ENCODE measurements around the gene ITIH4. TPM values are rescaled to one million over a fixed set of nuclear protein-coding genes. Genes with fewer than 3 reads are reported as not detected.

ITIH4 gene
- total and polyA plus RNA-seq, 5 donors = 3.4 to 5.7 (median 5.0) TPM

- intact Hi-C loops (cut with DNase I) = no loop called here
- Histone ChIP-seq H3K27ac (ENCODE audit: low read length) (no peak overlapping the region), H3K9me3 (ENCODE audit: control insufficient read depth, low read length) (no peaks in the 10 kb centered on the region), H3K4me1 (ENCODE audit: control insufficient read depth, insufficient read depth, low read length) (peaks cover 9% of the 10 kb centered on the region), H3K27me3 (ENCODE audit: control insufficient read depth, insufficient read depth) (no peaks in the 10 kb centered on the region), H3K4me3 (ENCODE audit: low read length) (no peak overlapping the region)
- ATAC-seq (no peak), DNase-seq (peak in 1 of 3 donors; percentile 37)
- 94% methylated on average over 14 of the region's 14 CpGs for WGBS
Measured at GRCh38 chr3:52833202-52833601, 2.7 kb upstream of the ITIH4 start.

DNA sequence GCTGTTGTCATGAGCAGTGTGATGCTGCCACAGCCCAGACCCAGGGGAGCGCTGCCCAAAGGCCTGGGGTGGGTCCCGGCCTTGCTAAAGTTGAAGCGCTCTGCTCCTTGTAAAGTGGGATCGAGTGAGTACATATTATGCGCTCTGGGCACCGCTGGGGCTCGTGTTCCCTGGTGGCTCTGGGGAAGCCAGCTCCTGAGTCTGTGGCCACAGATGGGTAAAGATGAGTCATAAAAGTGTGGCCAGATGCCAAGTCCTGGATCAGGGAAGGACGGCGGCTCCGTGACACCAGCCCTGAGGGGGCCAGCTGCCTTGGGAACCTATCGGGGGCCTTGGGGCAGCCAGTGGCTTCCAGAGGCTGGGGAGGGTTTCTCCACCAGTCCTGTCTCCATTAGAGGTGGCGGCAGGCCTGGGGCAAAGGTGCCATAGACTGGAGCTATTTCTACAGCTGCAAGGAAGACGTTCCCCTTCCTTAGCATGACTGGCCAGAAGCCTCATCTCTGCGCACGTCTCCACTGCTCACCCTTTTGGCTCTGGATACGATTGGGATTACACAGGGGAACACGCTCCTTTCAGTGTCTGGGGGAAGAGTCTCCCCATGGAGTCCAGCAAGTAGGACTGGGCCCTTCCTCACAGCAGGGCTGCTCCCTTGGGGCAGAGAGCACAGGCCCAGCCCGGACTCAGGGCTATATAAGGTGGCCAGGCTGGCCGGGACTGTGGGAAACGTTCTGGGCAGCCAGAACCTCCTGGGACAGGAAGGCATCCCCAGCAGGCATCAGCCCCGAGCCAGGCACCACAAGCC, 1.2 kb upstream of the ITIH4 start:
- intact Hi-C loops (cut with DNase I) = no loop called here
- H3K4me3 ChIP-seq (ENCODE audit: low read length) = no peak overlapping the region
- H3K27ac ChIP-seq (ENCODE audit: low read length) = peak overlapping the region; percentile 13
- ATAC-seq (peak; percentile 17 to 54), DNase-seq (peak; percentile 58 to 71 (median 66))
- peaks cover 3% of the 10 kb centered on the region for H3K4me1 ChIP-seq (ENCODE audit: control insufficient read depth, insufficient read depth, low read length)
- no peaks in the 10 kb centered on the region for H3K27me3 ChIP-seq (ENCODE audit: control insufficient read depth, insufficient read depth)
- 48% methylated on average over 21 of the region's 21 CpGs for WGBS
- H3K9me3 ChIP-seq (ENCODE audit: control insufficient read depth, low read length) = no peaks in the 10 kb centered on the region

DNA sequence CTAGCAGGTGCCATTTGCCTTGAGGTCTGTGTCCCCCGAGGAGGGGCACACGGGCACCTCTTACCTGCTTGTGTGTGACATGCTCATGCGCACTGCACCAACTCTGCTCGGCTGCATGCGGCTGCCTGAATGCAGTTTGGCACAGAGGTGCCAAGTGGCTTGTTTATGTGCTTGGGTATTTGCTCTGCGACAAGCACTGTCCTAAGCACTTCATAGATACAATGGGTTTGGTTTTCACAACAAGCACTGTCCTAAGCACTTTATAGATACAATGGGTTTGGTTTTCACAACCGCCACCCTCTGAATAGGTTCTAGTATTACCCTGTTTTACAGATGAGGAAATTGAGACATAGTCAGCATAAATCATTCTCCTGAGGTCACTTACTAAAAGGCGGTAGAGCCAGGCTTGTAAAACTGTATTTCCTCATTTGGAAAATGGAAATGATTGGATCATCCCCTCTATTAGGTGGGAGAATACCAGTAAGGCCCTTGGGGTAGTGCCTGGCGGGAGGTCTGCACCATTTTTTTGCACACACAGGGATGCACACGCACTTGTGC, 487 bp downstream of the ITIH4 start:
- H3K4me3 ChIP-seq (ENCODE audit: low read length) = no peak overlapping the region
- H3K27me3 ChIP-seq (ENCODE audit: control insufficient read depth, insufficient read depth) = no peaks in the 10 kb centered on the region
- 92% methylated on average over 10 of the region's 10 CpGs for WGBS
- ATAC-seq (no peak), DNase-seq (peak in 1 of 3 donors; percentile 7)
- no peaks in the 10 kb centered on the region for H3K9me3 ChIP-seq (ENCODE audit: control insufficient read depth, low read length)
- peaks cover 2% of the 10 kb centered on the region for H3K4me1 ChIP-seq (ENCODE audit: control insufficient read depth, insufficient read depth, low read length)
- no peak overlapping the region for H3K27ac ChIP-seq (ENCODE audit: low read length)
- intact Hi-C loops (cut with DNase I) = no loop called here

- H3K4me1 ChIP-seq (ENCODE audit: control insufficient read depth, insufficient read depth, low read length) = peaks cover 2% of the 10 kb centered on the region
- no peaks in the 10 kb centered on the region for H3K27me3 ChIP-seq (ENCODE audit: control insufficient read depth, insufficient read depth)
- WGBS = 90% methylated on average over 3 of the region's 3 CpGs
- H3K9me3 ChIP-seq (ENCODE audit: control insufficient read depth, low read length) = no peaks in the 10 kb centered on the region
- peak in 1 of 3 donors; percentile 5 for DNase-seq
- no peak for ATAC-seq
- no peak overlapping the region for H3K27ac ChIP-seq (ENCODE audit: low read length)
- no peak overlapping the region for H3K4me3 ChIP-seq (ENCODE audit: low read length)
- intact Hi-C loops (cut with DNase I) = no loop called here
Measured at GRCh38 chr3:52829482-52829881, 990 bp downstream of the ITIH4 start.

GRCh38 chr3:52827866-52828376, 2.6 kb downstream of the ITIH4 start:
- intact Hi-C loops (cut with DNase I) = no loop called here
- H3K9me3 ChIP-seq (ENCODE audit: control insufficient read depth, low read length) = no peaks in the 10 kb centered on the region
- no peaks in the 10 kb centered on the region for H3K27me3 ChIP-seq (ENCODE audit: control insufficient read depth, insufficient read depth)
- ATAC-seq = no peak
- H3K4me3 ChIP-seq (ENCODE audit: low read length) = no peak overlapping the region
- 70% methylated on average over 10 of the region's 10 CpGs for WGBS
- H3K4me1 ChIP-seq (ENCODE audit: control insufficient read depth, insufficient read depth, low read length) = peaks cover 2% of the 10 kb centered on the region
- no peak overlapping the region for H3K27ac ChIP-seq (ENCODE audit: low read length)
- peak in 1 of 3 donors; percentile 13 for DNase-seq

GRCh38 chr3:52827441-52827840, 3.0 kb downstream of the ITIH4 start:
- ATAC-seq (no peak), DNase-seq (peak in 2 of 3 donors; percentile 2 to 14)
- no peaks in the 10 kb centered on the region for H3K27me3 ChIP-seq (ENCODE audit: control insufficient read depth, insufficient read depth)
- no peak overlapping the region for H3K27ac ChIP-seq (ENCODE audit: low read length)
- H3K9me3 ChIP-seq (ENCODE audit: control insufficient read depth, low read length) = no peaks in the 10 kb centered on the region
- H3K4me1 ChIP-seq (ENCODE audit: control insufficient read depth, insufficient read depth, low read length) = peaks cover 2% of the 10 kb centered on the region
- 74% methylated on average over 9 of the region's 9 CpGs for WGBS
- H3K4me3 ChIP-seq (ENCODE audit: low read length) = no peak overlapping the region
- intact Hi-C loops (cut with DNase I) = no loop called here

GRCh38 chr3:52824037-52824436, 6.4 kb downstream of the ITIH4 start:
- intact Hi-C loops (cut with DNase I) = no loop called here
- H3K9me3 ChIP-seq (ENCODE audit: control insufficient read depth, low read length) = no peaks in the 10 kb centered on the region
- H3K4me3 ChIP-seq (ENCODE audit: low read length) = no peak overlapping the region
- no peaks in the 10 kb centered on the region for H3K27me3 ChIP-seq (ENCODE audit: control insufficient read depth, insufficient read depth)
- ATAC-seq (no peak), DNase-seq (peak in 2 of 3 donors; percentile 39 to 43)
- 97% methylated on average over 10 of the region's 10 CpGs for WGBS
- no peak overlapping the region for H3K27ac ChIP-seq (ENCODE audit: low read length)
- H3K4me1 ChIP-seq (ENCODE audit: control insufficient read depth, insufficient read depth, low read length) = no peaks in the 10 kb centered on the region

DNA sequence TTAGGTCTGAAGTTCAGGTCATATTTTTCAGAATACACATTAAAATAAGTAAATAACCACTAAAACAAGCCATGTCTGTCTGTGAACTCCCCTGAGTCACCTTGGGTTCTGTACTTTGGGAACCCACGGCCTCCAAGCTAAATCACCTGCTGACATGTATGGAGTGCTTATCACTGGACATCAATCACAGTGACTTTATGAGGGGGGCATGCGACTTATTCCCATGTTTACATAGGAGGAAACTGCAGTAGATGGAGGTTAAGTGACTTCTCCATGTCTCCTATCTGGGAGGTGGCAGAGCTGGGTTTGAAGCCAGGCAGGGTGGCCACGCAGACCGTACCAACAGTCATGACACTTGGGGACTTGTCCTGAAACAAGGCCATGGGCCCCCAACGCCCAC, 8.1 kb downstream of the ITIH4 start:
- no peak overlapping the region for H3K4me3 ChIP-seq (ENCODE audit: low read length)
- intact Hi-C loops (cut with DNase I) = no loop called here
- H3K27ac ChIP-seq (ENCODE audit: low read length) = no peak overlapping the region
- no peaks in the 10 kb centered on the region for H3K4me1 ChIP-seq (ENCODE audit: control insufficient read depth, insufficient read depth, low read length)
- DNase-seq (peak in 2 of 3 donors; percentile 18 to 31), ATAC-seq (no peak)
- WGBS = 95% methylated on average over 5 of the region's 5 CpGs
- H3K9me3 ChIP-seq (ENCODE audit: control insufficient read depth, low read length) = no peaks in the 10 kb centered on the region
- no peaks in the 10 kb centered on the region for H3K27me3 ChIP-seq (ENCODE audit: control insufficient read depth, insufficient read depth)

GRCh38 chr3:52820736-52821135, 9.7 kb downstream of the ITIH4 start:
- WGBS = 63% methylated on average over 11 of the region's 11 CpGs
- ATAC-seq = no peak
- no peak overlapping the region for H3K27ac ChIP-seq (ENCODE audit: low read length)
- no peak overlapping the region for H3K4me3 ChIP-seq (ENCODE audit: low read length)
- intact Hi-C loops (cut with DNase I) = no loop called here
- H3K9me3 ChIP-seq (ENCODE audit: control insufficient read depth, low read length) = no peaks in the 10 kb centered on the region
- DNase-seq = peak in 1 of 3 donors; percentile 29
- H3K4me1 ChIP-seq (ENCODE audit: control insufficient read depth, insufficient read depth, low read length) = no peaks in the 10 kb centered on the region
- H3K27me3 ChIP-seq (ENCODE audit: control insufficient read depth, insufficient read depth) = no peaks in the 10 kb centered on the region

- intact Hi-C loops (cut with DNase I) = no loop called here
- no peaks in the 10 kb centered on the region for H3K9me3 ChIP-seq (ENCODE audit: control insufficient read depth, low read length)
- DNase-seq = no peak
- no peak overlapping the region for H3K27ac ChIP-seq (ENCODE audit: low read length)
- no peak overlapping the region for H3K4me3 ChIP-seq (ENCODE audit: low read length)
- 79% methylated on average over 2 of the region's 2 CpGs for WGBS
- ATAC-seq = no peak
- H3K27me3 ChIP-seq (ENCODE audit: control insufficient read depth, insufficient read depth) = no peaks in the 10 kb centered on the region
- H3K4me1 ChIP-seq (ENCODE audit: control insufficient read depth, insufficient read depth, low read length) = no peaks in the 10 kb centered on the region
Measured at GRCh38 chr3:52819936-52820335, 10.5 kb downstream of the ITIH4 start.

DNA sequence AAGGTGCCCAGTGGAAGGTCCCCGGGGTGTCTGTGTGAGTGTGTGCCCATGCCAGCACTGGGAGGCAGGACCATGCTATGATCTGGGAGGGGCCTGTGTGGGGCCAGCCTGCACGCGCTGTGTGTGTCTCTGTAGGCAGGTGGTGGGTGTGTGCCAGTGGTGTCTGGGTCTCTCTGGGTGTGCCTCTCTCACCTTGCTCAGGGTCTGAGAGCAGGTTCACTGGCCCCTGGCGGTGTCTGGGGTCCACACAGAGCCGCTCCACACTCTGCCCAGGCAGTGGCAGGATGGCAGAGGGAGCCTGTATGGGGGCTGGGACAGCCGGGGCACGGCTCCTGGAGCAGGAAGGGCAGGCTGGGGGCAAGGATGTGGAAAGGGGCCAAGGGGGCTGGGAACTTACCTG, 12.6 kb downstream of the ITIH4 start:
- Histone ChIP-seq H3K4me1 (ENCODE audit: control insufficient read depth, insufficient read depth, low read length) (no peaks in the 10 kb centered on the region), H3K9me3 (ENCODE audit: control insufficient read depth, low read length) (no peaks in the 10 kb centered on the region), H3K27ac (ENCODE audit: low read length) (no peak overlapping the region), H3K27me3 (ENCODE audit: control insufficient read depth, insufficient read depth) (no peaks in the 10 kb centered on the region), H3K4me3 (ENCODE audit: low read length) (no peak overlapping the region)
- DNase-seq = peak in 1 of 3 donors; percentile 24
- no peak for ATAC-seq
- WGBS = 94% methylated on average over 7 of the region's 7 CpGs
- intact Hi-C loops (cut with DNase I) = no loop called here
